Stomach (tissue), 4 donors: ENCODE results near the gene STRA6.

ENCODE experiments used
- CTCF ChIP-seq, 7 experiments: fragments of 450-650 bp in 4 of 7; fragments of 200-600 bp in 3 of 7; sonication (generic) in 3 of 7; IDR thresholded peaks; one replicate each; pipeline ENCODE4 v1.5.1; 2016 to 2019; ENCODE audit warnings: antibody characterized with exemption in 7 of 7, control low read depth in 2 of 7, mild to moderate bottlenecking in 1 of 7
- EP300 ChIP-seq: sonication (generic); formaldehyde crosslinking; IDR thresholded peaks from one replicate; pipeline ENCODE4 v1.6.1; 2017; ENCODE audit warnings: antibody characterized with exemption
- POLR2A ChIP-seq, 4 donors: fragments of 450-650 bp; IDR thresholded peaks; one replicate each; pipeline ENCODE4 v1.6.1; 2016; ENCODE audit warnings: antibody characterized with exemption in 4 of 4, control low read depth in 2 of 4, mild to moderate bottlenecking in 1 of 4, moderate library complexity in 1 of 4
- POLR2AphosphoS5 ChIP-seq, 3 donors: sonication (generic); formaldehyde crosslinking; IDR thresholded peaks; one replicate each; pipeline ENCODE4 v1.6.1; 2016; ENCODE audit warnings: antibody characterized with exemption in 3 of 3

GRCh38 chr15:74207652-74208440 lies 5.3 kb upstream of the STRA6 start:
- no peak for TF ChIP-seq CTCF (IDR thresholded peaks at IDR 0.05)
- no peak for TF ChIP-seq POLR2AphosphoS5 (IDR thresholded peaks at IDR 0.05)
- no peak for TF ChIP-seq EP300
- no peak for TF ChIP-seq POLR2A (IDR thresholded peaks at IDR 0.05)
